BJ (cell line): ENCODE data around the gene EIF4G1. TPM values are rescaled to one million over a fixed set of nuclear protein-coding genes. Genes with fewer than 3 reads are reported as not detected.

ENCODE experiments used
- CTCF ChIA-PET: fragments of 350-600 bp; formaldehyde crosslinking; extraction: SDS; loops from one replicate; lab custom pipeline; 2021; ENCODE audit warnings: antibody characterized with exemption, inconsistent platforms; lab: Yijun Ruan, JAX
- POLR2A ChIA-PET: fragments of 300-600 bp; sonication (Branson Sonifier 250); formaldehyde crosslinking; extraction: SDS; loops from one replicate; lab custom pipeline; 2021; ENCODE audit warnings: antibody characterized with exemption; lab: Charles Lee
- DNase-seq: peaks from one replicate; pipeline ENCODE4 v3.0.0-alpha.2; 2011; ENCODE audit warnings: low read depth
- H3K27me3 ChIP-seq: 2 replicates; pipeline ENCODE4 v1.6.0; 2011; ENCODE audit warnings: low read length; ENCODE audit not compliant: control insufficient read depth, insufficient read depth
- H3K36me3 ChIP-seq: 2 replicates; pipeline ENCODE4 v1.5.1; 2011; ENCODE audit warnings: low read length; ENCODE audit not compliant: control insufficient read depth, insufficient read depth
- H3K4me3 ChIP-seq: 2 replicates; pipeline ENCODE4 v1.5.1; 2011; ENCODE audit warnings: low read depth, mild to moderate bottlenecking, control low read depth, low read length
- CTCF ChIP-seq: IDR thresholded peaks from 2 replicates; pipeline ENCODE4 v1.5.1; 2011; ENCODE audit warnings: low read depth, mild to moderate bottlenecking, control low read depth, inconsistent platforms, low read length, moderate library complexity; ENCODE audit not compliant: insufficient read depth
- polyA plus RNA-seq: library from polyadenylated mRNA; depleted of rRNA; stranded (reverse); fragments of >200 nt; gene quantifications from 2 replicates; pipeline ENCODE4 v1.2.3, GENCODE V29; 2011

The EIF4G1 gene
- polyA plus RNA-seq, 1 experiment = 370 TPM

DNA sequence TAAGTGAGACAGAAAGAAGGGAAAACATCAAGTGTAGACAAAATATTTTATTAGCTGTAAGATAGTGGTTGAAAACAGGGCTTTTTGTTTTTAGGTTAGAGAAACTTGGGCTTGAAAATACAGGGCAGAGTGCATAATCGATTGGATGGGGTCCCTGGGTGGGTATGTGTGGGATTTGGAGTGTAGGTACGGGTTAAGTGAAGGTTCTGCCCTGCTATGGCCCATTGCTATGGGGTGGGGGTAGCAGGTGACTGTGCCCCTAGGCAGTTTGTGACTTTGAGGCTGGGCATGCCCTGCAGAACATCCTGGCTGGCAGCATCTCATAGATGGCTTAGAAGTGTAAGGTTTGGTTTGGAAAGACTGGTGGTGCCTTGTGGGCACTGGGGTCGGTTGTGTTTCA is 19.3 kb downstream of the EIF4G1 start:
- peaks cover 32% of the 10 kb centered on the region for H3K36me3 ChIP-seq
- no peaks in the 10 kb centered on the region for H3K27me3 ChIP-seq
- POLR2A ChIA-PET = no interaction called here
- no peak for TF ChIP-seq CTCF
- CTCF ChIA-PET = interaction anchor here (0.7 kb wide), 1 partner anchor 14 kb away, joined by 3 read pairs; no protein-coding TSS in a partner anchor
- H3K4me3 ChIP-seq = no peak overlapping the region
- no peak for DNase-seq

DNA sequence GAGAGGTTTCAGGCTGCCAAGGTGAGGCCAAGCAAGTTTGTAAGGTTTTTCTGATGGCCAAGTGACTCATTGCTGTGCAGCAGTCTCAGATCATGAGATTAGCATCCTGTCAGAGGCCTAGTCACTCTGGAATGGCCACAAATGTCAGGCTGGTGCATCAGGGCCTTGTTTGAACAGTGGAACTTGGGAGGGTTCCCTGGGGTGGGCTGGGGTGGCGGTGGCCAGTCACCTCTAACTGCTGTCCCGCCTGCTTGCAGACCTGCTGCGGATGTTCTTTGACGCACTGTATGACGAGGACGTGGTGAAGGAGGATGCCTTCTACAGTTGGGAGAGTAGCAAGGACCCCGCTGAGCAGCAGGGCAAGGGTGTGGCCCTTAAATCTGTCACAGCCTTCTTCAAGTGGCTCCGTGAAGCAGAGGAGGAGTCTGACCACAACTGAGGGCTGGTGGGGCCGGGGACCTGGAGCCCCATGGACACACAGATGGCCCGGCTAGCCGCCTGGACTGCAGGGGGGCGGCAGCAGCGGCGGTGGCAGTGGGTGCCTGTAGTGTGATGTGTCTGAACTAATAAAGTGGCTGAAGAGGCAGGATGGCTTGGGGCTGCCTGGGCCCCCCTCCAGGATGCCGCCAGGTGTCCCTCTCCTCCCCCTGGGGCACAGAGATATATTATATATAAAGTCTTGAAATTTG is 20.2 kb downstream of the EIF4G1 start:
- POLR2A ChIA-PET = no interaction called here
- CTCF ChIA-PET = no interaction called here
- peaks cover 28% of the 10 kb centered on the region for H3K36me3 ChIP-seq
- no peak for TF ChIP-seq CTCF
- no peak overlapping the region for H3K4me3 ChIP-seq
- no peak for DNase-seq
- H3K27me3 ChIP-seq = no peaks in the 10 kb centered on the region

DNA sequence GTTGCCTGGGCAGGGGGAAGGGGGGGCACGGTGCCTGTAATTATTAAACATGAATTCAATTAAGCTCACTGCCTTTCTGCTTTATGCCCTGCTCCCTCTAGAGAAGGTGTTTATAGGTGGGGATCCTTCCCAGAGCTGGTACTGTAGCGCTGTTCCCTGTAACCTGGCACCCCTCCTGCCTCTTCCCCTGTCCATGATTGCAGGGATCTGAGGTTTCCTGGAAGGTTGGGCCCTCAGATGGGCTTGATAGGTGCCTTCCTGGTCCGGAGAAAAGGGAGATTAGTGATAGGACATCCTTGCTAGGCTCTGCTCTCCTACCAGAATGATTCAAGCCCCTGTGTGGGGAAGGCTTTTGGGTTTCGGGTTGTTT is 20.9 kb downstream of the EIF4G1 start:
- CTCF ChIA-PET = no interaction called here
- DNase-seq = no peak
- Histone ChIP-seq H3K27me3 (no peaks in the 10 kb centered on the region), H3K36me3 (peaks cover 27% of the 10 kb centered on the region), H3K4me3 (peak overlapping the region; percentile 71; the same call in 1 of the 2 replicates)
- POLR2A ChIA-PET = no interaction called here
- no peak for TF ChIP-seq CTCF

DNA sequence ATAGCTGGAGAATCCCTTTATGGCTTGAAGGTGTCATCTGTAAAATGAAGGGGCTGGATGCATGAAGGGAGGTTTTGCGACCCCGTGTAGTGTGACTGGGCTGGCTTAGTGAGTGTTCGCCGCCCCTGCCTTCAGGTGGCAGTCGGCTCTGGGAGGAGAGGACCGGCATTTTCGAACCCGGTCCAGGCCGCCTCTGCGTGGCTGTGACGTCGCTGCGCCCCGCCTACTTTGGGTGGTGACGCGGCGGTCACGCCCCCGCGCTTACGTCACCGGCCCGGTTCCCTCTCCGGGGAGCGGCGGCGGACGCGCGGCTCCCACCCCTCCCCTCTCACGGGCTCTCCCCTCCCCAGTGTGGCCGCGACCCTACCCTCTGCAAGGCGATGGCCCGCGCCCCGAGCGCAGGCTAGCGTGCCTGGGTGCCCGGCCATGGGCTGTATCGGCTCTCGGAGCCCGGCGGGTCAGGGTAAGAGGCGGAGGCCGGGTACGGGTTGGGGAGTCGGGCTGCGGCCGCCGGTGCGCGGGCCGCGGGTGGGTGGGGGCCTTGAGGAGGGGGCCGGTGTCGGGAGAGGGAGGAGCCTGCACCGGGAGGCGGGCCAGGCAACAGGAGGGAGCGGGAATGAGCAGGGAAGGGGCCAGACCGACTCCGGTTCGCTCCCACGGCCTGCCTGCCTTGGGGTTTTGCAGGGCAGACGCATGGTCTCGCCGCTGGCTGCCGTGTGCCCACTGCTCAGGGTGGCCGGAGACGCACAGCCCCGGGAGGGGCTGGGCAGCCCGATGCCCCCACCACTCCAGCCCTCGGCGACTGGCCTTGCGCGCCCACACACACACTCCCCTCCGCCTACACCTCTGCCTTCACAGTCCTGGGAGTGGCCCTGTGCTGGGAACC is 21.5 kb downstream of the EIF4G1 start:
- CTCF ChIA-PET = interaction anchor here (1.4 to 1.5 kb wide), 2 partner anchors 8 to 36 kb away, joined by 4 to 8 read pairs; no protein-coding TSS in a partner anchor
- peak overlapping the region; percentile 71 for H3K4me3 ChIP-seq
- H3K36me3 ChIP-seq = peaks cover 27% of the 10 kb centered on the region
- POLR2A ChIA-PET = no interaction called here
- no peak for TF ChIP-seq CTCF
- no peak for DNase-seq
- H3K27me3 ChIP-seq = no peaks in the 10 kb centered on the region
